HEK293T (cell line): ENCODE data around the gene DOLPP1.

Experiments used
- CTCF ChIA-PET: fragments of 350-600 bp; formaldehyde crosslinking; extraction: SDS; loops from one replicate; lab custom pipeline; 2021; ENCODE audit warnings: antibody characterized with exemption, inconsistent platforms; lab: Yijun Ruan, JAX
- POLR2A ChIA-PET: fragments of 350-600 bp; formaldehyde crosslinking; extraction: SDS; loops from one replicate; lab custom pipeline; 2020; ENCODE audit warnings: antibody characterized with exemption, inconsistent platforms; lab: Yijun Ruan, JAX
- DNase-seq: peaks from one replicate; pipeline ENCODE4 v3.0.0; 2012; ENCODE audit warnings: mixed read lengths; ENCODE audit errors: extremely low spot score
- ARNT ChIP-seq: fragments of 450-650 bp; IDR thresholded peaks from 2 replicates; pipeline ENCODE4 v1.6.1; 2017; ENCODE audit warnings: mild to moderate bottlenecking
- BHLHE40 ChIP-seq: fragments of 450-650 bp; IDR thresholded peaks from 2 replicates; pipeline ENCODE4 v1.6.1; 2016; ENCODE audit warnings: mild to moderate bottlenecking, moderate library complexity, borderline replicate concordance
- CTBP1 ChIP-seq: fragments of 450-650 bp; IDR thresholded peaks from 2 replicates; pipeline ENCODE4 v1.6.1; 2016; ENCODE audit warnings: borderline replicate concordance
- ELF4 ChIP-seq: fragments of 450-650 bp; IDR thresholded peaks from 2 replicates; pipeline ENCODE4 v1.6.1; 2017; ENCODE audit warnings: antibody characterized with exemption
- FOXA1 ChIP-seq: fragments of 450-650 bp; IDR thresholded peaks from 2 replicates; pipeline ENCODE4 v1.6.1; 2016; ENCODE audit warnings: mild to moderate bottlenecking
- FOXK2 ChIP-seq: fragments of 450-650 bp; IDR thresholded peaks from 2 replicates; pipeline ENCODE4 v1.6.1; 2016; ENCODE audit warnings: mild to moderate bottlenecking
- FOXM1 ChIP-seq: fragments of 450-650 bp; IDR thresholded peaks from 2 replicates; pipeline ENCODE4 v1.6.1; 2017; ENCODE audit warnings: mild to moderate bottlenecking, borderline replicate concordance
- HDGF ChIP-seq: fragments of 450-650 bp; IDR thresholded peaks from 2 replicates; pipeline ENCODE4 v1.6.1; 2017; ENCODE audit warnings: antibody characterized with exemption, borderline replicate concordance
- L3MBTL2 ChIP-seq: fragments of 450-650 bp; conservative IDR thresholded peaks from 2 replicates; pipeline ENCODE4 v1.6.1; 2016; ENCODE audit warnings: mild to moderate bottlenecking
- LEF1 ChIP-seq: fragments of 450-650 bp; IDR thresholded peaks from 2 replicates; pipeline ENCODE4 v1.6.1; 2017; ENCODE audit warnings: mild to moderate bottlenecking, borderline replicate concordance
- NFRKB ChIP-seq: fragments of 450-650 bp; IDR thresholded peaks from 2 replicates; pipeline ENCODE4 v1.6.1; 2016; ENCODE audit warnings: mild to moderate bottlenecking, moderate library complexity
- SP1 ChIP-seq: fragments of 450-650 bp; IDR thresholded peaks from 2 replicates; pipeline ENCODE4 v1.6.1; 2017
- SUZ12 ChIP-seq: fragments of 450-650 bp; IDR thresholded peaks from 2 replicates; pipeline ENCODE4 v1.6.1; 2016; ENCODE audit warnings: mild to moderate bottlenecking
- TARDBP ChIP-seq: fragments of 450-650 bp; IDR thresholded peaks from 2 replicates; pipeline ENCODE4 v1.6.1; 2016
- ZNF384 ChIP-seq: fragments of 450-650 bp; IDR thresholded peaks from 2 replicates; pipeline ENCODE4 v1.6.1; 2016
- TF ChIP-seq, protein P1 (sequence below): fragments of 450-650 bp; IDR thresholded peaks from 2 replicates; pipeline ENCODE4 v1.6.1; 2016

The DOLPP1 gene

DNA sequence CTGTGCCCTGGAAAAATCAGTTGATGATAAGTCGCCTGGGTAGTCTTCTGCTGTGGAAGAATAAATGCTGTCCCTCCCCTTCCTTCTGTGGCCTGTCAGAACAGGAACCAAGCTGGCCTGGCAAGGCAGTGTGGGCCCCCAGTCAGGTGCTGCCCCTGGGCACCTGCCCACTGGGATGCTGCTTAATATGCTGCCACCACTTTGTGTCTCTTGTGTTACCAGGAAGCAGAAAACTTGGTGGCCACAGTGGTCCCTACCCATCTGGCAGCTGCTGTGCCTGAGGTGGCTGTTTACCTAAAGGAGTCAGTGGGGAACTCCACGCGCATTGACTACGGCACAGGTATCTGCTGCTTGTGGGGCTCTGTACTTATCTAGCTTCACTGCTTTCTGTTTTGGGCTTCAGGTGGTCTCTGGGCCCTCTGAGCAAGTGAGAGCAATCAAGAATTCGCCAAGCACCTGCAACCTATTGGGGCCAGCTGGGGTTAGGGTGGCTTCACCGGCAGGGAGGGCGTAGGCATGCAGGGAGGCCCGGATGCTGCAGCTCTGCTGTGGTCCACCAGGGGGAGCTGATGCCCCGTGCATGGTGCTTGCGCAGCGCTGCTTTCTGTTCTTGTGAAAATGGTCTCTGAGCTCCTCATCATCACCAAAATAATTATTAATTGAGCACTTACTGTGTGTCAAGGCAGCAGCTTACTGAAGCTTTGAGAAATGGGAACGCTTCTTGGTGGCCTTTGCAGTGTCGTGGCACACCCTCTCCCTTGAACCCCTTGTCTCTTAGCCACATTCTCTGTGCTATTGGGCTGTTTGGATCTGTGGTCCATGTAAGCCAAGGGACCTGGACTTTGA, 50.6 kb downstream of the DOLPP1 start:
- POLR2A ChIA-PET, result interaction anchor here (0.6 to 1.0 kb wide), 3 partner anchors 39 to 493 kb away, joined by 3 to 4 read pairs (median 3); partner anchors contain the start of gene DOLPP1
- CTCF ChIA-PET, result interaction anchor here (0.5 to 1.6 kb wide), 21 partner anchors 9 to 499 kb away, joined by 3 to 17 read pairs (median 4); partner anchors contain the start of genes IER5L and NTMT1
- TF ChIP-seq FOXA1, result no peak
- DNase-seq, result peak; percentile 85

DNA sequence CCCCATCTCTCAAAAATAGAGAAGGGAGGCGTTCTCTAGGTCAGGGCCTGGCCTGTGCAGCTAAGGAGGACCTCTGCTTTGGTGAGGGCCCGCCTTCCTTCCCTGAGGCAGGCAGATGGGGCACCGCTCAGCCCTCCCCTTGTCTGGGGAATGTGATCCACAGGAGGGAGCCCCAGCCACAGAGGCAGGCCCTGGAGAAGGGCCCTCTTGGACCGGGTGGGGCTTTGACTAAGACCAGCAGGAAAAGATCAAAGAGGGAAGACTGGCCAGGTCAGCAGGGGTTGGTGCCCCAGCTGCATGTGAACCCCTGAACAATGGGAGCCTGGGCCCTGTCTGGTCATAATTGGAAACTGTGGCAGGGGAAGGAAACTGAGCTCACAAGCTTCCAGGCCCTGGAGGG, 52.2 kb downstream of the DOLPP1 start:
- ChIA-PET CTCF (interaction anchor here (0.9 kb wide), 2 partner anchors 10 to 492 kb away, joined by 4 read pairs; no protein-coding TSS in a partner anchor), POLR2A (no interaction called here)
- DNase-seq, result no peak
- TF ChIP-seq ZNF384, result no peak
- TF ChIP-seq, protein P1, sequence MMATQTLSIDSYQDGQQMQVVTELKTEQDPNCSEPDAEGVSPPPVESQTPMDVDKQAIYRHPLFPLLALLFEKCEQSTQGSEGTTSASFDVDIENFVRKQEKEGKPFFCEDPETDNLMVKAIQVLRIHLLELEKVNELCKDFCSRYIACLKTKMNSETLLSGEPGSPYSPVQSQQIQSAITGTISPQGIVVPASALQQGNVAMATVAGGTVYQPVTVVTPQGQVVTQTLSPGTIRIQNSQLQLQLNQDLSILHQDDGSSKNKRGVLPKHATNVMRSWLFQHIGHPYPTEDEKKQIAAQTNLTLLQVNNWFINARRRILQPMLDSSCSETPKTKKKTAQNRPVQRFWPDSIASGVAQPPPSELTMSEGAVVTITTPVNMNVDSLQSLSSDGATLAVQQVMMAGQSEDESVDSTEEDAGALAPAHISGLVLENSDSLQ, result no peak

DNA sequence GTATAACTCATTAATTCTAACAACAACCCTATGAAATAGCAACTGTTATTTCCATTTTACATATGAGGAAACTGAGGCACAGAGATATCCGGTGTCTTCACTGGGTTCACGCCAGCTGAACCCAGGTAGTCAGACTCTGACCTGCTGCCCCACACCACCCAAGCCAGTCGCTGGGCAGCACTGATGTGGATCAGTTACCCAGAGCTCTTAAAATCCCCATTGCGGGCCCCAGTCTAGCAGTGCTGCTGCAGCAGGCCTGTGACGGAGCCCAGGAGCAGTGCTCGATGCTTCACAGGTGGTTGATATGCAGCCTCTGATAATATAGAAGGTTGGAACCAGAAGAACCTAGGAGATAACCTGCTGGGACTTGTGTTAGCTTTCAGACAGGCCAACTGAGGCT, 54.6 kb downstream of the DOLPP1 start:
- ChIA-PET CTCF (interaction anchor here (0.9 kb wide), 1 partner anchor 39 kb away, joined by 7 read pairs; no protein-coding TSS in a partner anchor), POLR2A (no interaction called here)

DNA sequence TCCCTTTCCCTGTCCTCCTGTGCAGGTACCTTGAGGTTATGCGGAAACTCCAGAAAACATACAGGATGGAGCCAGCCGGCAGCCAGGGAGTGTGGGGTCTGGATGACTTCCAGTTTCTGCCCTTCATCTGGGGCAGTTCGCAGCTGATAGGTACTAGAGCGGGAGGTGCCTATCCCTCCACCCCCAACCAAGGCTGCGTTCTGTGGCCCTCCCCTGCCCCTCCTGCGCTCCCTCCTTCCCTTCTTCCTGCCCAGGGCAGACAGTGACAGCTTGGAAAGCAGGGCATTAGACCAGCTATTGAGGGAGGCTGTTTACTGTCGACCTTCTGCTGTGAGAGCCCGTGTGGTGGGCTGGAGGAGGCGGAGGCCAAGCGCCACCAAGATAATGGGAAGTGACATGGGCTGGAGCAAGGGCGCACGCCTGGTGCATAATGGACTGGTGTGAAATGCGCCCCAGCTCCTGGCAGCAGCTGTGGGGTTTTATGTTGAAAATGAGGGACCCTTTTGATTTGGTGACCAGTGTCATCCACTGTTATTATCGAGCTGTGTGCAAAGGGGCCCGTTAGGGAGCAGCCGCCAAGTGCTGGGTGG, 55.6 kb downstream of the DOLPP1 start:
- CTCF ChIA-PET, result no interaction called here
- TF ChIP-seq L3MBTL2, result no peak
- no peak for TF ChIP-seq ZNF384
- no peak for TF ChIP-seq TARDBP
- TF ChIP-seq, protein P1, result no peak
- TF ChIP-seq ARNT, result no peak
- TF ChIP-seq FOXK2, result no peak
- TF ChIP-seq HDGF, result no peak
- no peak for TF ChIP-seq LEF1
- no peak for TF ChIP-seq FOXA1
- TF ChIP-seq SUZ12, result no peak
- no peak for TF ChIP-seq BHLHE40
- TF ChIP-seq NFRKB, result no peak
- TF ChIP-seq CTBP1, result no peak
- no peak for TF ChIP-seq FOXM1
- no peak for TF ChIP-seq ELF4
- no peak for TF ChIP-seq SP1

More for the DNA sequence above, 54.6 kb downstream of the DOLPP1 start:
- no peak for DNase-seq
- TF ChIP-seq LEF1 (no peak), ARNT (no peak), NFRKB (no peak), FOXM1 (no peak), TARDBP (no peak), ELF4 (no peak), FOXK2 (no peak), L3MBTL2 (no peak), BHLHE40 (no peak)

DNA sequence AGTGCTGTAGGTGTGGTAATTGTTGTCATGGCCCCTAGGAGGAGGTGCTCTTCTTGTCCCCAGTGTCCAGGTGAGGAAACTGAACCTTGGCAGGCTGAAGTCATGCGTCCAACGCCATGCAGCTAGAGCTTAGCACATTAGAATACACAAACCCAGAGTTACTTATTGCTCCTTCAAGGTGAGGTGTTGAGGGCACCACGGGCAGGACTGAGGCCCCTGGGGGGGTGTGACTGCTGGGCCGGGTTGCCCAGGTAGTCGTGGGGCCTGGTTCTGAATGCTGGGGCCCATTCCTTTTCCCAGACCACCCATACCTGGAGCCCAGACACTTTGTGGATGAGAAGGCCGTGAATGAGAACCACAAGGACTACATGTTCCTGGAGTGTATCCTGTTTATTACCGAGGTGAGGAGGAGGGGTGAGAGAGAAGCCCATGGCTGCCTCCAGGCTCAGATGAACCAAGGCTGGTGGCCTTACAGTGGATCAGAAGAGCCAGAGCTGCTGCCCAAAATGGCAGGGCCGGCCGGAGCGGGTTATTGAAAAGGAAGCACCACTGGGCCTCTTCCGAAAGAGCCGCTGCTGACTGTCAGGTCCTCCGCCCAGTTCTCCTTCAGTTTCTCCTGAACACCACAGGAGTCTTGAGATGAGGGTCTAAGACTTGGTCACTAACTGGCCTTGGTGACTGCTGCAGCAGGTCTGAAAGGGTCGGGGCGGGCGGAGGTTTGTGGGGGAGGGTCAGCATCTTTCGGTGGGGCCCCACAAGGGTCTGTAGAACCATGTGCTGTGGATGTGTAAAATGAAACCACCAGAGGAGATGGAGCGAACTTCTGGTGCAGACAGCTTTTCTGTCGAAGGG, 56.6 kb downstream of the DOLPP1 start:
- POLR2A ChIA-PET, result interaction anchor here (1.4 kb wide), 1 partner anchor 352 kb away, joined by 3 read pairs; no protein-coding TSS in a partner anchor

More for the DNA sequence above, 55.6 kb downstream of the DOLPP1 start:
- POLR2A ChIA-PET, result interaction anchor here (1.4 kb wide), 1 partner anchor 353 kb away, joined by 3 read pairs; no protein-coding TSS in a partner anchor
- no peak for DNase-seq

More for the DNA sequence above, 56.6 kb downstream of the DOLPP1 start:
- DNase-seq, result no peak
- CTCF ChIA-PET, result interaction anchor here (1.4 to 1.8 kb wide), 3 partner anchors 12 to 487 kb away, joined by 3 to 12 read pairs (median 9); no protein-coding TSS in a partner anchor
- TF ChIP-seq FOXK2 (no peak), FOXA1 (no peak), SUZ12 (no peak), L3MBTL2 (no peak), CTBP1 (no peak), HDGF (no peak), FOXM1 (no peak), NFRKB (no peak), TARDBP (no peak), ZNF384 (no peak), ELF4 (no peak), LEF1 (no peak), BHLHE40 (no peak), ARNT (no peak), SP1 (no peak)
- TF ChIP-seq, protein P1, result no peak
